Measurements from ENCODE around the gene OGFRL1.
A peak's percentile ranks its signal among the peaks of the same experiment; 100 is the strongest.
"Not testable (repeated sequence)": the region's sequence is repeated elsewhere in the genome, so short reads cannot be mapped to it uniquely, and the experiment has no call there.

Gene OGFRL1

DNA sequence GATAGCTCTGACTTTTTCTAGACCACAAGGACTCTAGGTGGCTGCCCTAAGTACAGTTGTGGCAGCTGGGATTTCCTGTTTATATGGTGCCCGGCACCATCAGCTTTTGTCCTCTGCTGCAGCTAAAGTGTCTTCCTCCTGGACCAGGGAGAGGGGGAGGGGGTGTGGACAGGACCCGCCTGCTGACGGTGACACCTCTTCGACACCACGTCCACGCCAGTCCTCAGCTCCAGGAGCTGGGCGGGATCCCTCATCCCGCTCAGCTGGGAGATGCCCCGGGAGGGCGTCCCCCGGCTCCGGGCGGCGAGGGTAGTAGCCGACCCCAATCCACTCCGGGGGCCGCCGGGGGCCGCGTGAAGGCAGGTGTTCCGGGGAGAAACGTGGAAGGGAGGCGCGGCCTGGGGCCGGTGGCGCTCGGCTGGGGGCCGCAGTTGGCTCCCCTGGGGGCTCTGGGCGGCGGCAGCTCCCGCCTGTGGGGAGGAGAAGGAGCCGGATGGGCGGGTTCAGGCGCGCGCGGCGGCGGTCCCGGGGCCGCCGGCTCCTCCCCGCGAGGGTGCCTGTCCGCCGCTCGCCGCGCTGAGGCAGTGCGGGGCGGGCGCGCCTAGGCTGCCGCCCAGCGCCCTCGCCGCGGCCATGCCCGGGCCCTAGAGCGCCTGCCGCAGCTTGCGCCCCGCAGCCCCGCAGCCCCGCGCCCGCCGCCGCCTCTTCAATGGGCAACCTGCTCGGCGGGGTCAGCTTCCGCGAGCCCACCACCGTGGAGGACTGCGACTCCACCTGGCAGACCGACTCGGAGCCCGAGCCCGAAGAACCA lies at the start of gene OGFRL1:
TSS of gene OGFRL1 (plus strand) at position 584 of the 811 bp plus-strand sequence. CDS start at position 710, 126 bp downstream.
- DNase-seq (ENCODE audit: insufficient read length, low spot score), result peak; percentile 90
- FAIRE-seq, result no peak

DNA sequence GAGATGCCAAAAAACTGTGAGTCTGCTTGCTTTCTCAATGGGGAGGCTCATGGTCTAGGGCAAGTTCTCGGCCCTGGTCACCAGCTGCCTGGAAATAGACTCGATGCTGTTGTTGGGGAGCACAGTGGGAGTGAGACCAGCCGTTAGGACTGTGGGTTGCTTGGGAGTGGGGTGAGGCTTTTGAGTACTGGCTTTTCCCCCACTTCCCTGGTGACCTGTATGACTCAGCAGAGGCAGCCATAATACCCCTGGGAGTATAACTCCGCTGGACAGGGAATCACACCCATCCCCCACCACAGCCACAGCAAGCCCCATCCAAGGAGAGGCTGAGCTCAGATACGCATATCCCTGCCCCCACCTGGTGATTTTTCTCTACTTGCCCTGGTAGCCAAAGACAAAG lies 48.9 kb upstream of the OGFRL1 start:
- no peak for FAIRE-seq
- no peak for DNase-seq (ENCODE audit: insufficient read length, low spot score)

DNA sequence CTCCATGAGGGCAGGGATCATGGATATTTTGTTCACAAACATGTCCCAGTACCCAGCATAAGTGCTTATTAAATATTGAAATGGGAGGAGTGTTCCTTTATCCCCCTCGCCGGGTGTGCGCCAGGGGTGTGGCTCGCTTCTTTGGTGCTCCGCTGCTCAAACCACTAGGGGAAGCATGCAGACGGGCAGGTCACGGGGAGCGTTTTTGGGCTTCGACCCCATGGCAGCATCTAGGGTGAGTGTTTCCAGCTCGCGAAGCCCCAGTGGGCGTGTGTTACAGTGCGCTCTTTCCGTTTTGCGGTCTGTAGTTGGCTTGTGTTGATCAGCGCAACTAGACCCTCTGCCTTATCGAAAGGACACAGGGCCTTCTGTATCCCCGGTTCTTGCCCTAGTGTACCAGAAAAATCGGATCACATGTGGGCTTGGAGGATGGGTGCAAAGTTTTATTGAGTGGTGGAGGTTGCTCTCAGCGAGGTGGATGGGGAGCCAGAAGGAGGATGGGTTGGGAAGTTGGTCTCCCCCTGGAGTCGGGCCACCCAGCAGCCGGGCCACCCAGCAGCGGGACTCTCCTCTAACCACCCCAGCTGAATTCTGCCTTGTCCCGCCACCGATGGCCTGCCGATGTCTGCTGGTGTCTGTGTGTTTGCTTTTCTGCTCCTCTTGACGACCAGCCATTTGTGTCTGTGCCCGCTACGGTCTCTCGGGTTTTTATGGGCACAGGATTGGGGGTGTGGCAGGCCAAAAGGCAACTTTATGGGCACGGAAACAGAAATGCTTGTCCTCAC lies 43.2 kb upstream of the OGFRL1 start:
- no peak for FAIRE-seq
- no peak for DNase-seq (ENCODE audit: insufficient read length, low spot score)

DNA sequence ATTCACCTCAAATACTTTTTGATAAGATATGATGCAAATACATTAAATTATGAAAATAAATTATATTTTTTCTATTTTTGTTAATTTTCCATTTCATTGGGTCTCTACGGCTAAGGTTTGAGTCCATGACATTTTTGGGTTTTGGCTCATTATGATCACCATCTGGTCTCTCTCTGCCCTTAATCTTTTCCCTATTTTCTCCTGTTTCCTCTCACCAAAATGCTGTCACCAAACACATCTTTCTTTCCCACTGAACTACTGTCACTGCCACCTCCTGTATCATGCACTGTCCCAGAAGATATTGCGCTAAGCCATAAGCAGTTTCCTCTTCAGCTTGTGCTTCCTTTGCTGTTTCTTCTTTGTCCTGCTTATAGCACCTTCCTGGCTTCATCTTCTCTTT lies 42.0 kb upstream of the OGFRL1 start:
- FAIRE-seq, result no peak

DNA sequence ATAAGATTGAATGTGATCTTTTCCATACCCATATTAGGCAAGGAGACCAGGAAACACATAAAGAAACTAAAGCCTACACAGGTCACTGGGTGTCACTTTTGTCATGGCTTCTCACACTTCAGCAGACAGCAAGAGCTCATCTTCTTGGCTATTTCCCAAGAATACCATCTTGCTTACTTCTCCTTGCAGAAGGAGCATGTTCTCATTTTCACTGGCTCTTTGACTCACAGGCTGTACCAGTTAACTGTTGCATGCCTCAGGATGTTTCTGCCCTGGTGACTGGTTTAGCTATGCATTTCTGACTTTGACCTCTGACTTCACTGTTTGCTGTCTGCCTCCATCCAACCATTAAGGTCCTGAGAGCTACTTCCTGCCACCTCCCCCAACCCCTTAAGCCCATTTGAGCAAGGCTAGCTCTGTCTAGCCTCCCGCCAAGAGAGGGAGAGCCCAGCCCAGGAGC lies 40.3 kb upstream of the OGFRL1 start:
- DNase-seq (ENCODE audit: insufficient read length, low spot score) (no peak), FAIRE-seq (no peak)

More for the DNA sequence above, 42.0 kb upstream of the OGFRL1 start:
- DNase-seq (ENCODE audit: insufficient read length, low spot score), result no peak

DNA sequence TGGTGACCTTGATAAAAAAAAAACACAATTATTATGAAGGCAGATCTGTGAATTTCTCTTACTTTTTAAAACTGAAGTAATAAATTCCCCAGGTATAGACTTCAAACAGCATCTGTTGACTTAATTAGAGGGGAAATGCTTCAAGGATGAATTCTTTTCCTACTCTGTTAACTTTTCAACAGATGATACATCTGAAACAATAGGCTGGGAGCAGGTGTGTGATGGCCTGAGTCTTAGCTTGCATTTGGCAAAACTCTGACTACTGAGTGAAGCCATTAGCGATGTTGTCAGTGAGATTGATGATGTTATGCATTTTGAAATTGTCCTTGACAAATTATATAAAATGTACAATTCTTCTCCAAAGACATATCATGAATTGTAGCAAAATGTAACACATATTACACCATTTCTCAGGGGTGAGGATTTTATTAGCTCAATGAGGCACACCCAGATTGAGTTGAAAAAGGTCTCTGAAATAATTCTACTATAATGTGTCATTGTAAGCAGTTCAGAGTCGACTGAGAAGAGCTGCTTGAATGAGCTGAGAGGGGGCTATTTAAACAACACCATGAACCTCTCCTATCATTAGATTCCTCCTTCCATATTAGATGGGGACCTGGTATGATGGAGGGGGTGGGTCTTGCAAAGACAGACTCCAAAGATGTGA lies 39.6 kb upstream of the OGFRL1 start:
- FAIRE-seq (peak; percentile 23), DNase-seq (ENCODE audit: insufficient read length, low spot score) (no peak)

DNA sequence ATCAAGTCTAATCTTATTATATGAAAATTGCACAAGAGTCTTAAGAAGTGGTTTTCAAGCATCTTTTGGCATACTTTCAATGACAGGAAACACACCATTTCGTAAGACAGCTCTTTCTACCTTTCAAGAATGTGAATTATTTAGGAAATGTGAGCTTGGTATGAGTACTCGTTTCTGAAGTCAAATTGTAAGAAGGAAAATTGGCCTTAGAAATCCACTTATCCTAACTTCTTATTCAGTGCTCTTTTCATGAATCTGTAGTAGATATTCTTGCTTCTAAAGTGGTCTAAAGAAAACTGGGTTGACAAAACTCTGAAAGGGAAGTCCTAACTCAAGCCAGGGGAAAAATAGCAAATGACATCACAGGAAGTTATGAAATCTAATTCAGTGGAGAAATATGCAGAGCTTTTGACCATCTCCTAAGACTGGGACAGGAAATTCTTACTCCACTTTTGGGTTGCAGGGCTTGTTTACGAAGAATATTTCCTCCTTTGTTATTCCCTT lies 38.5 kb upstream of the OGFRL1 start:
- DNase-seq (ENCODE audit: insufficient read length, low spot score), result no peak
- no peak for FAIRE-seq

DNA sequence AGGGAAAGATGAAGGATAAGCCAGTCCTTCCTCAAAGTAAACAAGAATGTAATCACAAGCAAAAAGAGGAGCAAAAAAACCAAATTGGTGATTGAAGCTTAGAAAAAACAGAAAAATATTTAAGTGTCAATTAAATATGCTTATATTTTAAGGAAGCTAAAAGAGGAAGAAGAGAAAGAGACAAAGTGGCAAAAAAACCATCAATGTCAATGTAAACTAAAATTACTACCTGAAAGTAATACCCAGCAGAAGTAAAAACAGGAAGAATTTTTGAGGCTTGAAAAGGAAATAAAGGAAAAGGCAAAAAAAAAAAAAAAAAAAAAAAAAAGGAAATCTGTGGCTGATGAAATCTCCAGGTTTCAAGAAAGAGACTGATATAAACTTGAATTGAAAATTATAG lies 36.2 kb upstream of the OGFRL1 start:
- no peak for FAIRE-seq
- no peak for DNase-seq (ENCODE audit: insufficient read length, low spot score)

DNA sequence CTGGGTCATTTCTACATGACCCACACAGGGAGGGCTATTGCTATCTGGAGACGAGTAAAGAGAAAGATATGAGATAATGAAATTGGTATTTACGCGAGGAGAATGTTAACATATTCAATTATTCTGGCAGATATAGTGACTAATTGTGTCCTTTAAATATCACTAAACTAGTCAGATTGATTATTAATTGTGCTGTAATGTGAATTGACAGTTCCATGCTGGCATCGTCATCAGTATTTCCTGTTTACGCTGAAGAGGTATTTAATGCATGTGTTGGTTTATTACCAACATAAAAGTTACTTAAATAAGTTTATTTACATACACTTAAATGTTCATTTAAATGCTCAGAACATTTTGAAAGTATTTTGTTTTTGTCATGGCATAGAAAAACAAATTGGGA lies 35.7 kb upstream of the OGFRL1 start:
- no peak for DNase-seq (ENCODE audit: insufficient read length, low spot score)
- FAIRE-seq, result no peak

DNA sequence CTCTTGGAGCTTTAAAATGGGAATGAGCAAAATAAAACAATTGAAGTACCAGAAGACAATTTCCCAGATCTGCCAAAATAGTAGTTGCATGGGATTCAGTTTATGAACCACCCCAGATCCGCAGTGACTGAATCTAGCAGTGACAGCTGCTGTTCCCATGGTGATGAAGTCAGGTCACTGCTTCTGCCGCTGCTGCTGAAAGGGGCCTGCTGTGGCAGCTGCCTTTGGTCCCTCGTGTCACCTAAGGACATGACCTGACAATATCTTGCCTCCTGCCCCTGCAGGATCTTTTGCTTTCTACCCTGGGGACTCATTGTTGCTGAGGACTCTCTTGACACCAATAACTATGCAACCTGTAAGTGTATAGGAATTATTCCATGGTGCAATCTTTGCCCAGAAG lies 34.3 kb upstream of the OGFRL1 start:
- DNase-seq (ENCODE audit: insufficient read length, low spot score) (no peak), FAIRE-seq (no peak)

DNA sequence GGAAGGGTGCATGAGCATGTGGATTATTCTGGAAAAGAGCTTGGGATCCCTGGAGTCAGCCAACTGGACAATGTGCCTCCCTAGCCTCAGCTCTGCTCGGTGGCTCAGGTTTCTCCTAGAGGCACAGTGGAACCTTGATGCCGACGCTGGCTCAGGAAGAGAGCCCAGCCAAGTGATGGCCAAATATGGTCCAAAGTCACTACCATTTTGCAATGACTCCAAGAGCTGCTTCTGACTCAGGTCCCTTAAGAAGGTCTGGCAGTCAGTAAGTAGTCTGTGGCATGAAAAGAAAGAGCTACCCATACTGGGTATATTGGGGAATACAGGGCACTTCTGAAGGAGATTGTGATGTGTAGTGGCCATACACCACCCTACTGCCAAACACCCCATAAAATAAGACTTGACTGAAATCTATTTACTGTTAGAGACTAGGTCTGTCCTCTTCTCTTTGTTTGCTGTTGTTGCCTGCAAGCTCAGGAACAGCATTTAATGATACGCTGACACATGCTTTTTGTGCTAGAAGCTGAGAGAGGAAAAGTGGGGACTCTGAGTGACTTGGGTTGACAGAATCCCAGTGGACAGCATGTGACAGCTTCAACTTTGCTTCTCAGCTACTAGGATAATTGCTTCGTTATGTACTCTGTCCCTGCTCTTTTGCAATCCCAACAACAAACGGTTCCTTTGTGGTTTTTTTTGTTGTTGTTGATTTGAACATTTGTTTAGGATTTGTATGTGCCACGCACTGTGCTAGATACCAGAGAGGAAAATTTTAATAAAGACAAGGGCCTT lies 30.3 kb upstream of the OGFRL1 start:
- DNase-seq (ENCODE audit: insufficient read length, low spot score), result no peak
- no peak for FAIRE-seq

DNA sequence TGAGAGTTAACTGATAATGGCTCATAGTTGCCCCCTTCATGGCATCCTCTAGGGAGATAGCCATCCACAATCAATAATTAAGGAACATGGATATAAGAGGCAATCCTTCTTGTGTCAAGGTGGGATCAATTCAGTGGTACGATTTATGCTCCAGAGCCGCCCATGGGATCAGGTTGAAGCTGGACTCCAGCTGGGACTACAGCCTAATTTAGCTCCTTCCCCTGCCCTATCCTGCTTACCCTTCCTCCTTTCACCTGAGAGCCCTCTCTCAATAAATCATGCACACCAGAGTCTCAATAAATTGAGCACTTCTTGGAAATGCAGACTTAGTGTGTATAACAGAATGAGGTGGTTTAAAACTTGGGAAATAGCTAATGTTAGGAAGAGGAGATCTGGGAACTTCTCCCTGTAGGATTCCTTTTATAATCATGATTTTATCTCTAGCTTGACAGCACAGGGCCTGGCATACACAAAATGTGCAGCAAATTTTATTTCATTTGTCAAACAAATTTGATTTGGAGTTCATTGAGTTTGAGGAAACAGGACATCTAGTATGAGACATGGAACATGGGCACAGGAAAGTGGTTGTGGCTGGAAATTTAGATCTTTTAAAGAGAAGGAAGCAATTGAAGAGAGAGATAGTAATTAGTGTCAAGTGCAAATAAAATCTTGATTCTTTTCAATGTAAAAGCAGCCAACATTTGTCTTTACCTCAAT lies 28.6 kb upstream of the OGFRL1 start:
- DNase-seq (ENCODE audit: insufficient read length, low spot score), result no peak
- no peak for FAIRE-seq

DNA sequence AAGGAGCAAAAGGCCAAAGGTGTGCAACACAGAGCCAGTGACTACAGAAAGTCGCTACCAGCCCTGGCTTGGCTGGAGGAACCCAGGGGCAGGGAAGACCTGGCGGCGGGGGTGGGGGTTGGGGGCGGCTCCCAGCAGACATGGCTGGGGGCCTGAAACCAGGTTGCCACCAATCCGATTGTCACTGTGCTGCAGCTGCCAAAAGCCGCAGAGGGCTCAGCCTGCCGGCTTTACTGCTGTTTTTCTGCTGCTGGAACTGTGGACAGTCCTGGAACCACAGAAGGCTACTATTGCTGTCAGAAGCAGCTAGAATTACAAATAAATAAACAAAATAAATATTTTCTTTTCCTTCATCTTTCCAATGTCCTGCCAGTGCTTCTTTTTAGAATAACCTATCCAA lies 25.7 kb upstream of the OGFRL1 start:
- DNase-seq (ENCODE audit: insufficient read length, low spot score) (no peak), FAIRE-seq (no peak)

DNA sequence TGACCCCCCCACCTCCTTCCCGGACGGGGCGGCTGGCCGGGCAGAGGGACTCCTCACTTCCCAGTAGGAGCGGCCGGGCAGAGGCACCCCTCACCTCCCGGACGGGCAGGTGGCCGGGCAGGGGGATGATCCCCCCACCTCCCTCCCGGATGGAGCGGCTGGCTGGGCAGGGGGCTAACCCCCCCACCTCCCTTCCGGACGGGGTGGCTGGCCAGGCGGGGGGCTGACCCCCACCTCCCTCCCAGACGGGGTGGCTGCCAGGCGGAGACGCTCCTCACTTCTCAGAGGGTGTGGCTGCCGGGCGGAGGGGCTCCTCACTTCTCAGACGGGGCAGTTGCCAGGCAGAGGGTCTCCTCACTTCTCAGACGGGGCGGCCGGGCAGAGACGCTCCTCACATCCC lies 22.2 kb upstream of the OGFRL1 start:
- FAIRE-seq, result not testable (repeated sequence)

DNA sequence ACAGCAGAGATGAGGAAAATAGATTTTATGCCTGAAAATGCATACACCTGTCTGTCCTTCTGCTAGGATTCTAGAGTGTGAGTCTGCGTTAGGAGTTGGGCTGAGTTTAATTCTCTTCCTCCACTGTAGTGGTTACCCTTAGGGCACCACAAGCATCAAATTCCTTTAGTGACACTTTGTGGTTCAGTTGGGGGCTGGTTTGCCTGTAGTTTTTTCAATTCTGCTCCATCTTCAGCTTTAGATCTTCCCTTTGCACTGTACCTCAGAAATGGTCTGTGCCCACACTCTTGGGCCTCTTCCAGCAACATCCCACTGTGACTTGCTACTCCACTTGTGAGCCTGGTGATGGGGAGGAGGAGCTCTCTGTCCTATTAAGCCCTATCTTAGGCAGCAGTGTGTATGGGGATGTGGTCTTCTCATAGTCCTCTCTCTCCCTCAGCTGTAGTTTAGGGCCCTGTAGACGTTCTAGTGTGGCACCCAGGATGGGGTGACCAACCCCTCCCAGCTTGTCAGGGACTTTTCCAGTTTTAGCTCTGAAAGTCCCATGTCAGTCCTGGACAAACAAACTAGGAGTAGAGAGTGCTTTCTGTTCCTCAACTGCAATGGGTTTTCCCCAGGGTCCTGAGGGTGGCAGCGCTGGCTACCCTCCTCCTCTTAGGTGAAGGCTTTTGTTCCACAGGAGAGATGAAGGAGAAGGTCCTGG lies 19.7 kb upstream of the OGFRL1 start:
- DNase-seq (ENCODE audit: insufficient read length, low spot score) (no peak), FAIRE-seq (no peak)

More for the DNA sequence above, 22.2 kb upstream of the OGFRL1 start:
- not testable (repeated sequence) for DNase-seq (ENCODE audit: insufficient read length, low spot score)

DNA sequence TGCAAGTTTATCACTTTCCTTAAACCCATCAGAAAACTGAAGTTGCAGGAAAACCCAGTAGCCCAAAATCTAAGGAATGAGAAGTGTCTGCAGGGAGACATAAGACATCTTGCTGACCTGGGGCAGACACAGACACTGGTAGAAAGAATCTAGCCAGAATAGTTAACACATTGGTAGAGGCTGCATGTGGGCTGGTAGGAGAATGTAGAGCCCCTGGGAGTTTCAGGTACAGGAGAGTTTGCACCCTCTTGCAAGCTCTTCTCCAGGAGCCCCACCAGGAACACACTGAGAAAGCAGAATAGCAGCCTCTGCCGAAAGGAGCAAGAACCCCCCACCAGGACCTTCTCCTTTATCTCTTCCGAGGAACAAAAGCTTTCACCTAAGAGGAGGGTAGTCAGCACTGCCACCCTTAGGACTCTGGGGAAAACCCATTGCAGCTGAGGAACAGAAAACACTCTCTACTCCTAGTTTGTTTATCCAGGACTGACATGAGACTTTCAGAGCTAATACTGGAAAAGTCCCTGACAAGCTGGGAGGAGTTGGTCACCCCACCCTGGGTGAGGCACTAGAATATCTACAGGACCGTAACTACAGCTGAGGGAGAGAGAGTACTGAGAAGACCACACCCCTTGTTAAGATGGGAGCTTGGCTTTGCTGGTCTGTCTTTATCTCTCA lies 10.5 kb upstream of the OGFRL1 start:
- DNase-seq (ENCODE audit: insufficient read length, low spot score), result no peak
- no peak for FAIRE-seq

DNA sequence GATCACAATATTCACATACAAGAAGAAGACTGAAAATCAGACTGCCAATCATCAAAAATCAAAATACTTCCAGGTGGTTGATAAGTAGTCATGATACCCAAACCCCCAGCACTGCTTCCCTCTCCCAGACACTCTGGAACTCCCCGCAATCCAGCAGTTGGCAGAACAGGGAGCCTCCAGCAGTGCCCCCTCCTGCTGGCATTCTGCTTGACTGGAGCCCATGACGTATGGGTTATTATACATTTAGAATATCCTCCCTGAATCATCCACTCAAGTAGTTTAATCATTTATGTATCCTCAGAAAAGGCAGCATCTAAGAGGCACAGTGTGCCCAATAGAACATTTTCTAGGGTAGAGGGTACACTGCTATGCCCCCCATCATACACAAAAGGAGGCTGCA lies 9.3 kb upstream of the OGFRL1 start:
- FAIRE-seq, result no peak
- DNase-seq (ENCODE audit: insufficient read length, low spot score), result no peak

DNA sequence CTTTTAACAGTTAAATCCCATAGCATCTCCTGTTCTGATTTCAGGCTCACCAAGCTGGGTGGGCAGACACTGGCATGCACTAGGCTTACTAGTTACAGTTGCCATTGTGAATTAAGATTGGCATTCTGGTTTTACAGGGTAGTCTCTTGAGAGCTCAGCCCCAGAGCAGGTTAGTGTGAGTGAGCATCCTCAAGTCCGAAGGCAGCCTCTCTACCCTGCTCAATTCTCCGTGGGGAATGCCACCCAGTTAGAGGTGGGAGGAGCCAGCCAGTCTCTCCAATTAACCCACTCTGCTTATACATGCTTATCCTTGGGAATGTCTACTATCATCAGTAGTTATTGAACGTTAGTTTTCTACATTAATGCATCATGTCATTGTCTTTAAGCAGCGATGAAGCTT lies 8.9 kb upstream of the OGFRL1 start:
- no peak for DNase-seq (ENCODE audit: insufficient read length, low spot score)
- FAIRE-seq, result no peak

DNA sequence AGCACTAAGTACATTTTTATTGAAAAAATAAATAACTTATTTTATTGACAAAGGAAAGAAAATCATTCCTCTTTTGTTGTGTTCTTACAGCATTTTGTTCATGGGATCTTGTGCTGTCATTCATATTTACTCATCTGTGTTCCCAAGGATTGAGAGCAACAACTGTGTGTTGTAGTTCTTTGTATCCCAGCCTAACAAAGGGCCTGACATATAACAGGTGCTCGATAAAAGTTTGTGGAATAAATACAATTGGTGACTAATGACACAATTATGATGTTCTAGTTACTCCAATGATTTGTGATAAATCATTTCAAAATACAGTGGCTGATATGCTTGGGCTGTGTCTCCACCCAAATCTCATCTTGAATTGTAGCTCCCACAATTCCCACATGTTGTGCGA lies 7.9 kb upstream of the OGFRL1 start:
- DNase-seq (ENCODE audit: insufficient read length, low spot score) (no peak), FAIRE-seq (no peak)
